GM12878 (cell line): ENCODE results near the gene RNLS. TPM values are rescaled to one million over a fixed set of nuclear protein-coding genes. Genes with fewer than 3 reads are reported as not detected.

ENCODE experiments used
- ATAC-seq: fragments of 200-7000 bp; cut with Tn5 transposase; 3 replicates; pipeline ENCODE4 v1.9.1; 2020; ENCODE audit warnings: mild to moderate bottlenecking, moderate library complexity
- BruUV-seq: library from RNA; stranded (reverse); fragments of 400-500 nt; replicated peaks from 2 replicates; lab custom pipeline; 2021; lab: Mats Ljungman, UMichigan
- CTCF ChIA-PET: fragments of 300-600 bp; sonication (Branson Sonifier 250); formaldehyde crosslinking; extraction: SDS; loops from one replicate; lab custom pipeline; 2021; ENCODE audit warnings: inconsistent platforms; lab: Yijun Ruan, JAX
- POLR2A ChIA-PET: fragments of 350-600 bp; formaldehyde crosslinking; extraction: SDS; loops from one replicate; lab custom pipeline; 2021; ENCODE audit warnings: inconsistent platforms; lab: Charles Lee
- RAD21 ChIA-PET: fragments of 300-600 bp; sonication (Branson Sonifier 250); formaldehyde crosslinking; loops from one replicate; lab custom pipeline; 2023; ENCODE audit warnings: antibody characterized with exemption; ENCODE audit not compliant: unreplicated experiment; lab: Charles Lee
- SMC1A ChIA-PET: fragments of 300-600 bp; sonication (Branson Sonifier 250); formaldehyde crosslinking; loops from one replicate; lab custom pipeline; 2023; ENCODE audit not compliant: unreplicated experiment, uncharacterized antibody; lab: Charles Lee
- DNase-seq: peaks from one replicate; pipeline ENCODE4 v3.0.0-alpha.2; 2011; ENCODE audit warnings: low read depth, low spot score
- FAIRE-seq: peaks from 3 replicates; lab custom pipeline; 2011; peaks lifted over from hg19 to GRCh38; lab: Jason Lieb, UNC
- H2AFZ ChIP-seq: 2 replicates; pipeline ENCODE4 v1.6.0; 2011; ENCODE audit warnings: low read depth, low read length, control low read depth; ENCODE audit not compliant: control insufficient read depth
- H3K27ac ChIP-seq: 2 replicates; pipeline ENCODE4 v1.5.1; 2011; ENCODE audit warnings: control low read depth; ENCODE audit not compliant: control insufficient read depth, insufficient read depth
- H3K27me3 ChIP-seq, 2 experiments: replicated peaks in 1 of 2; 2 replicates each; pipeline versions ENCODE4 v1.6.0 to v1.6.1; 2011; ENCODE audit warnings: low read length in 1 of 2; ENCODE audit not compliant: control insufficient read depth in 2 of 2, insufficient read depth in 2 of 2
- H3K36me3 ChIP-seq, 2 experiments: 2 replicates each; pipeline ENCODE4 v1.5.1; 2011; ENCODE audit warnings: low read length in 1 of 2; ENCODE audit not compliant: control insufficient read depth in 2 of 2, insufficient read depth in 2 of 2
- H3K4me1 ChIP-seq: 2 replicates; pipeline ENCODE4 v1.6.1; 2011; ENCODE audit warnings: mild to moderate bottlenecking, low read length, moderate library complexity, mixed read lengths; ENCODE audit not compliant: control insufficient read depth, insufficient read depth
- H3K4me2 ChIP-seq: 2 replicates; pipeline ENCODE4 v1.6.0; 2011; ENCODE audit warnings: control low read depth; ENCODE audit not compliant: control insufficient read depth, insufficient read depth
- H3K4me3 ChIP-seq: fragments of 200-600 bp; sonication (generic); 2 replicates; pipeline ENCODE4 v1.5.1; 2016
- H3K79me2 ChIP-seq: 2 replicates; pipeline ENCODE4 v1.6.0; 2011; ENCODE audit warnings: low read length; ENCODE audit not compliant: control insufficient read depth, insufficient read depth
- H3K9ac ChIP-seq: 2 replicates; pipeline ENCODE4 v1.8.0; 2011; ENCODE audit warnings: low read length, control low read depth, mixed read lengths; ENCODE audit not compliant: control insufficient read depth, insufficient read depth
- H3K9me3 ChIP-seq: replicated peaks from 3 replicates; pipeline ENCODE4 v1.5.1; 2011; ENCODE audit warnings: mild to moderate bottlenecking, low read length; ENCODE audit not compliant: control insufficient read depth, insufficient read depth
- H4K20me1 ChIP-seq: 2 replicates; pipeline ENCODE4 v1.6.0; 2011; ENCODE audit not compliant: control insufficient read depth, insufficient read depth
- ATF7 ChIP-seq: fragments of 450-650 bp; IDR thresholded peaks from 2 replicates; pipeline ENCODE4 v1.6.1; 2016; ENCODE audit warnings: low read depth, mild to moderate bottlenecking
- CREB1 ChIP-seq: IDR thresholded peaks from 2 replicates; pipeline ENCODE4 v1.6.1; 2012; ENCODE audit warnings: low read depth, mild to moderate bottlenecking, inconsistent platforms
- DPF2 ChIP-seq: fragments of 450-650 bp; IDR thresholded peaks from 2 replicates; pipeline ENCODE4 v1.6.1; 2017; ENCODE audit warnings: mild to moderate bottlenecking
- EED ChIP-seq: sonication (generic); IDR thresholded peaks from 2 replicates; pipeline ENCODE4 v1.6.1; 2016; ENCODE audit warnings: antibody characterized with exemption, low read depth
- ETV6 ChIP-seq, 2 experiments: fragments of 450-650 bp in 1 of 2; IDR thresholded peaks in 1 of 2; conservative IDR thresholded peaks in 1 of 2; 2 replicates each; pipeline ENCODE4 v1.6.1; 2014; ENCODE audit warnings: antibody characterized with exemption in 1 of 2, borderline replicate concordance in 1 of 2, low read depth in 1 of 2, mild to moderate bottlenecking in 1 of 2, moderate library complexity in 1 of 2
- FOS ChIP-seq: IDR thresholded peaks from 3 replicates; pipeline ENCODE4 v1.6.1; 2011; ENCODE audit warnings: borderline replicate concordance; ENCODE audit not compliant: insufficient read length; ENCODE audit errors: extremely low read depth
- FOXM1 ChIP-seq: IDR thresholded peaks from 2 replicates; pipeline ENCODE4 v1.6.1; 2012; ENCODE audit warnings: low read depth, mild to moderate bottlenecking, inconsistent platforms, low read length, moderate library complexity
- HDAC2 ChIP-seq: fragments of 200-600 bp; sonication (generic); IDR thresholded peaks from 2 replicates; pipeline ENCODE4 v1.6.1; 2017
- HDGF ChIP-seq: fragments of 450-650 bp; IDR thresholded peaks from 2 replicates; pipeline ENCODE4 v1.6.1; 2016; ENCODE audit warnings: antibody characterized with exemption
- IRF4 ChIP-seq: IDR thresholded peaks from 2 replicates; pipeline ENCODE4 v1.6.1; 2011; ENCODE audit warnings: low read depth, low read length
- MTA2 ChIP-seq: fragments of 450-650 bp; IDR thresholded peaks from 2 replicates; pipeline ENCODE4 v1.6.1; 2016; ENCODE audit warnings: low read depth, mild to moderate bottlenecking, moderate library complexity
- NFIC ChIP-seq: IDR thresholded peaks from 2 replicates; pipeline ENCODE4 v1.6.1; 2012; ENCODE audit warnings: low read depth, mild to moderate bottlenecking, inconsistent platforms, low read length, moderate library complexity
- POLR2AphosphoS5 ChIP-seq: IDR thresholded peaks from 2 replicates; pipeline ENCODE4 v1.6.1; 2011; ENCODE audit warnings: mild to moderate bottlenecking, low read length, inconsistent platforms
- SIX5 ChIP-seq: IDR thresholded peaks from 2 replicates; pipeline ENCODE4 v1.6.1; 2011; ENCODE audit warnings: mild to moderate bottlenecking, low read depth, low read length, moderate library complexity; ENCODE audit not compliant: severe bottlenecking
- SMAD1 ChIP-seq: fragments of 450-650 bp; IDR thresholded peaks from 2 replicates; pipeline ENCODE4 v1.6.1; 2018; ENCODE audit warnings: mild to moderate bottlenecking, low read depth; ENCODE audit not compliant: partially characterized antibody
- WGBS: methylation state at CpG from one replicate; pipeline ENCODE4 v1.1.6; 2016; ENCODE audit warnings: low lambda C conversion rate; ENCODE audit not compliant: insufficient replicate concordance, insufficient coverage; ENCODE audit errors: missing lambda C conversion rate; 5-methylcytosine and 5-hydroxymethylcytosine counted together
- in situ Hi-C: fragments of 300-500 bp; cut with MboI; formaldehyde crosslinking; loops from 9 replicates; pipeline ENCODE4 v1.14.3; 2018; ENCODE audit warnings: mixed read lengths
- intact Hi-C: fragments of 100-400 bp; cut with micrococcal nuclease; formaldehyde crosslinking; loops from one replicate; pipeline ENCODE4 v1.14.2; 2022; ENCODE audit not compliant: unreplicated experiment
- polyA plus RNA-seq, 11 experiments: library from polyadenylated mRNA; depleted of rRNA in 4 of 11; unstranded in 6 of 11; stranded (reverse) in 5 of 11; fragments of >200 nt; fragmentation: Nextera tagmentation in 4 of 11; fragmentation: Illumina TruSeq in 1 of 11; extraction: Ambion mirVana in 4 of 11; extraction: Trizol in 1 of 11; gene quantifications; 1 replicate in 1 of 11; 2 replicates in 10 of 11; pipeline versions ENCODE4 v1.2.1 to v1.2.3, GENCODE V29; 2011 to 2016; ENCODE audit warnings: inconsistent platforms in 2 of 11, missing spikeins in 2 of 11, low read depth in 1 of 11
- total RNA-seq, 4 experiments: library from RNA; depleted of rRNA in 3 of 4; stranded (reverse); fragments of >200 nt in 3 of 4; fragmentation: Illumina TruSeq in 1 of 4; extraction: Trizol in 1 of 4; gene quantifications; 2 replicates each; pipeline versions ENCODE4 v1.2.1 to v1.2.3, GENCODE V29; 2013 to 2021
- TF ChIP-seq, protein P1 (sequence below): fragments of 450-650 bp; formaldehyde crosslinking; IDR thresholded peaks from 2 replicates; pipeline ENCODE4 v1.4.0; 2020; ENCODE audit warnings: mild to moderate bottlenecking, moderate library complexity
- TF ChIP-seq, protein P2 (sequence below): IDR thresholded peaks from 2 replicates; pipeline ENCODE4 v1.6.1; 2012; ENCODE audit warnings: low read depth, low read length, improper control_type of control experiment

RNLS gene
- total and polyA plus RNA-seq, 10 of the 15 experiments (the other 5 are each of a cell fraction or from before 2014, with no cell fraction given): 3.4 to 6.7 (median 4.6) TPM

DNA sequence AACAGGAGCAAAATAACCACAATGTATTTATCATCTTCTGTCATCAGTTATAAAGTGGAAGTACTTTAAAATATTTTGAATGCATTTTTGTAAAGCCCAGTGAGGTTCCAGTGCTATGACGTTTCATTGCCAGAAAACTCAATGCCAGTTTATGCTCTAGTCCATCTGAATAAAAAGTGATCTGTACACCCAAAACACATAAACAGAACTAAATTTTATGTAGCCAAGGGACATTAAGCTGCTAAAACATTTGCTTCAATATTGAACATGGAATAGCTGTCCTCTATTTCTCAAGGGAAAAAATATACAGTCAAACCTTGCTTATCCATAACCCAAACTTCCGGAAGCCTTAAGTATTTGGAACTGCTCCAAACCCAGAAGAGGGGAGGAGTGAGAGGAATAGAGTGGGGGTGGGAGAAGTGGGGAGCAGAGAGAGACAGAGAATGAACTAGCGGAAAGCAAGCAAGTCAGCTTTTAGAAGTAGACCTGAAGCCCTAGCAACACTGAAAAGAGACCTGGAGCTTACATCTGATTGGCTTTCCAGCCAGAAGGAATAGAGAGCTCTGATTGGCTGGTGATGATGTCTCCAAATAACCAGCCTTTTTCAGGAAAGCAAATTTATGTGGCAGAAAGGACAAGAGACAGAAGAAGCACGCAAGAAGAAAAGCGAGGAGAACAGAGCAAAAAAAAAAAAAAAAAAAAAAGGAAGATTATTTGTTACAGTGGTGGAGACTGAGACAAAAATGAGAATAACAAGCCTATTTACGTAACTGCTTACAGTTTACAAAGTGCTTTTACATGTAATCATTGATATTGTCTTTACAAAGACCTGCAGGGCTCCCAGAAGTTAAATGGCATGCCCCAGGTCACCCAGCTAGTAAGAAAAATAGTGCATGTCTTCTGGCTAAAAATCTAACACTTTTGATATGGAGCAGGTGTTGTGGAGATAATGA lies 196.0 kb downstream of the RNLS start:
- Histone ChIP-seq H3K79me2 (no peaks in the 10 kb centered on the region), H3K27me3 (no peaks in the 10 kb centered on the region), H3K27ac (peak overlapping the region; percentile 99), H3K9ac (peak overlapping the region; percentile 85), H3K36me3 (no peaks in the 10 kb centered on the region), H2AFZ (peak overlapping the region; percentile 38), H4K20me1 (no peaks in the 10 kb centered on the region), H3K4me3 (peak overlapping the region; percentile 48), H3K4me2 (peak overlapping the region; percentile 78), H3K9me3 (peaks cover 3% of the 10 kb centered on the region; the same call in 2 of the 3 replicates), H3K4me1 (peaks cover 63% of the 10 kb centered on the region)
- ChIA-PET CTCF (interaction anchor here (0.8 to 5.6 kb wide), 33 partner anchors 9 to 644 kb away, joined by 3 to 98 read pairs (median 6); partner anchors contain the start of genes ATAD1, KLLN and PTEN), POLR2A (interaction anchor here (0.6 to 5.3 kb wide), 19 partner anchors 17 to 1421 kb away, joined by 3 to 53 read pairs (median 5); partner anchors contain the start of genes KLLN and PTEN), RAD21 (interaction anchor here (0.7 to 7.3 kb wide), 56 partner anchors 9 to 643 kb away, joined by 3 to 158 read pairs (median 6); partner anchors contain the start of genes ATAD1, KLLN and PTEN), SMC1A (interaction anchor here (0.6 to 10.1 kb wide), 59 partner anchors 9 to 572 kb away, joined by 3 to 192 read pairs (median 5); partner anchors contain the start of genes ATAD1, KLLN and PTEN)
- 0% methylated on average over 6 of the region's 6 CpGs for WGBS
- DNase-seq (peak; percentile 80), FAIRE-seq (no peak), ATAC-seq (peak; percentile 82)
- BruUV-seq: TSS peak; percentile 97
- intact Hi-C loops (loop anchor here (1.0 to 5.0 kb wide), 4 partner anchors 95 to 322 kb away; no protein-coding TSS in a partner anchor), in situ Hi-C loops (loop anchor here (5.0 kb wide), 1 partner anchor 525 kb away; the partner anchor contains the start of genes KLLN and PTEN)
- TF ChIP-seq CREB1 (peak; percentile 35; the same call in 1 of the 2 replicates), ATF7 (peak; percentile 89; the same call in 1 of the 2 replicates), FOS (no peak), ETV6 (conservative IDR thresholded peaks at IDR 0.05 in 1 of 2, IDR thresholded peaks at IDR 0.05 in 1 of 2; ENCODE audit: borderline replicate concordance in 1 of 2, low read depth in 1 of 2) (peak in 1 of 2 experiments; percentile 22; a peak in 1 of 4 replicates), FOXM1 (peak; percentile 44; the same call in 1 of the 2 replicates), SMAD1 (peak; percentile 90), SIX5 (no peak), HDGF (0 out of 2 replicates have a peak, but pooled peaks have one; percentile 14), DPF2 (no peak), HDAC2 (no peak), NFIC (peak; percentile 63; the same call in 1 of the 2 replicates), EED (peak; percentile 75), IRF4 (0 out of 2 replicates have a peak, but pooled peaks have one; percentile 9), POLR2AphosphoS5 (peak; percentile 54; the same call in 1 of the 2 replicates), MTA2 (no peak)
- TF ChIP-seq, protein P1, sequence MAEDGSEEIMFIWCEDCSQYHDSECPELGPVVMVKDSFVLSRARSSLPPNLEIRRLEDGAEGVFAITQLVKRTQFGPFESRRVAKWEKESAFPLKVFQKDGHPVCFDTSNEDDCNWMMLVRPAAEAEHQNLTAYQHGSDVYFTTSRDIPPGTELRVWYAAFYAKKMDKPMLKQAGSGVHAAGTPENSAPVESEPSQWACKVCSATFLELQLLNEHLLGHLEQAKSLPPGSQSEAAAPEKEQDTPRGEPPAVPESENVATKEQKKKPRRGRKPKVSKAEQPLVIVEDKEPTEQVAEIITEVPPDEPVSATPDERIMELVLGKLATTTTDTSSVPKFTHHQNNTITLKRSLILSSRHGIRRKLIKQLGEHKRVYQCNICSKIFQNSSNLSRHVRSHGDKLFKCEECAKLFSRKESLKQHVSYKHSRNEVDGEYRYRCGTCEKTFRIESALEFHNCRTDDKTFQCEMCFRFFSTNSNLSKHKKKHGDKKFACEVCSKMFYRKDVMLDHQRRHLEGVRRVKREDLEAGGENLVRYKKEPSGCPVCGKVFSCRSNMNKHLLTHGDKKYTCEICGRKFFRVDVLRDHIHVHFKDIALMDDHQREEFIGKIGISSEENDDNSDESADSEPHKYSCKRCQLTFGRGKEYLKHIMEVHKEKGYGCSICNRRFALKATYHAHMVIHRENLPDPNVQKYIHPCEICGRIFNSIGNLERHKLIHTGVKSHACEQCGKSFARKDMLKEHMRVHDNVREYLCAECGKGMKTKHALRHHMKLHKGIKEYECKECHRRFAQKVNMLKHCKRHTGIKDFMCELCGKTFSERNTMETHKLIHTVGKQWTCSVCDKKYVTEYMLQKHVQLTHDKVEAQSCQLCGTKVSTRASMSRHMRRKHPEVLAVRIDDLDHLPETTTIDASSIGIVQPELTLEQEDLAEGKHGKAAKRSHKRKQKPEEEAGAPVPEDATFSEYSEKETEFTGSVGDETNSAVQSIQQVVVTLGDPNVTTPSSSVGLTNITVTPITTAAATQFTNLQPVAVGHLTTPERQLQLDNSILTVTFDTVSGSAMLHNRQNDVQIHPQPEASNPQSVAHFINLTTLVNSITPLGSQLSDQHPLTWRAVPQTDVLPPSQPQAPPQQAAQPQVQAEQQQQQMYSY (CRISPR knock-in tag): no peak
- TF ChIP-seq, protein P2, sequence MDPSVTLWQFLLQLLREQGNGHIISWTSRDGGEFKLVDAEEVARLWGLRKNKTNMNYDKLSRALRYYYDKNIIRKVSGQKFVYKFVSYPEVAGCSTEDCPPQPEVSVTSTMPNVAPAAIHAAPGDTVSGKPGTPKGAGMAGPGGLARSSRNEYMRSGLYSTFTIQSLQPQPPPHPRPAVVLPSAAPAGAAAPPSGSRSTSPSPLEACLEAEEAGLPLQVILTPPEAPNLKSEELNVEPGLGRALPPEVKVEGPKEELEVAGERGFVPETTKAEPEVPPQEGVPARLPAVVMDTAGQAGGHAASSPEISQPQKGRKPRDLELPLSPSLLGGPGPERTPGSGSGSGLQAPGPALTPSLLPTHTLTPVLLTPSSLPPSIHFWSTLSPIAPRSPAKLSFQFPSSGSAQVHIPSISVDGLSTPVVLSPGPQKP: 0 out of 2 replicates have a peak, but pooled peaks have one; percentile 32
